GM23248 (cell line): Measurements from ENCODE around the gene LMF1. TPM values are rescaled to one million over a fixed set of nuclear protein-coding genes. Genes with fewer than 3 reads are reported as not detected.
A peak's percentile ranks its signal among the peaks of the same experiment; 100 is the strongest.

Experiments used
- DNase-seq: peaks from one replicate; pipeline ENCODE4 v3.0.0-alpha.2; 2015
- H2AFZ ChIP-seq: fragments of 200-600 bp; sonication (generic); 2 replicates; pipeline ENCODE4 v1.6.1; 2016; ENCODE audit warnings: antibody characterized with exemption
- H3F3A ChIP-seq: fragments of 200-600 bp; sonication (generic); 2 replicates; pipeline ENCODE4 v1.6.1; 2016; ENCODE audit warnings: mild to moderate bottlenecking, antibody characterized with exemption, mixed run types; ENCODE audit not compliant: insufficient read depth
- H3K27ac ChIP-seq: fragments of 200-600 bp; sonication (generic); 2 replicates; pipeline ENCODE4 v1.5.1; 2016; ENCODE audit warnings: mild to moderate bottlenecking
- H3K27me3 ChIP-seq: fragments of 200-600 bp; sonication (generic); replicated peaks from 2 replicates; pipeline ENCODE4 v1.6.1; 2016; ENCODE audit warnings: mild to moderate bottlenecking; ENCODE audit not compliant: insufficient read depth
- H3K36me3 ChIP-seq: fragments of 200-600 bp; sonication (generic); 2 replicates; pipeline ENCODE4 v1.6.1; 2016; ENCODE audit warnings: low read depth, mild to moderate bottlenecking
- H3K4me1 ChIP-seq: fragments of 200-600 bp; sonication (generic); 2 replicates; pipeline ENCODE4 v1.6.1; 2016; ENCODE audit warnings: mild to moderate bottlenecking; ENCODE audit not compliant: insufficient read depth
- H3K4me2 ChIP-seq: fragments of 200-600 bp; sonication (generic); one replicate; pipeline ENCODE4 v1.6.1; 2016; ENCODE audit warnings: mild to moderate bottlenecking; ENCODE audit not compliant: unreplicated experiment
- H3K4me3 ChIP-seq: fragments of 200-600 bp; sonication (generic); 2 replicates; pipeline ENCODE4 v1.5.1; 2016; ENCODE audit warnings: mild to moderate bottlenecking
- H3K79me2 ChIP-seq: fragments of 200-600 bp; sonication (generic); 2 replicates; pipeline ENCODE4 v1.6.1; 2016; ENCODE audit warnings: mild to moderate bottlenecking; ENCODE audit not compliant: insufficient read depth
- H3K9ac ChIP-seq: fragments of 200-600 bp; sonication (generic); 2 replicates; pipeline ENCODE4 v1.6.1; 2016; ENCODE audit warnings: mild to moderate bottlenecking
- H3K9me2 ChIP-seq: fragments of 200-600 bp; sonication (generic); 2 replicates; pipeline ENCODE4 v1.6.1; 2016; ENCODE audit warnings: mixed run types, mild to moderate bottlenecking, moderate library complexity; ENCODE audit not compliant: insufficient read depth
- H3K9me3 ChIP-seq: fragments of 200-600 bp; sonication (generic); one replicate; pipeline ENCODE4 v1.6.1; 2017; ENCODE audit warnings: low read depth
- H4K20me1 ChIP-seq: fragments of 200-600 bp; sonication (generic); 2 replicates; pipeline ENCODE4 v1.6.0; 2016; ENCODE audit not compliant: insufficient read depth
- EZH2 ChIP-seq: fragments of 200-600 bp; sonication (generic); IDR thresholded peaks from 2 replicates; pipeline ENCODE4 v1.6.1; 2018; ENCODE audit warnings: antibody characterized with exemption, mild to moderate bottlenecking; ENCODE audit not compliant: insufficient read depth, poor library complexity, severe bottlenecking
- EZH2phosphoT487 ChIP-seq: fragments of 200-600 bp; sonication (generic); IDR thresholded peaks from 2 replicates; pipeline ENCODE4 v1.6.1; 2018; ENCODE audit warnings: antibody characterized with exemption, moderate library complexity, mild to moderate bottlenecking, low read depth; ENCODE audit not compliant: insufficient read depth
- WGBS, 2 experiments: methylation state at CpG; one replicate each; pipeline ENCODE4 v1.1.6; 2015 to 2017; ENCODE audit warnings: low lambda C conversion rate in 2 of 2, low coverage in 1 of 2; ENCODE audit errors: missing lambda C conversion rate in 2 of 2; 5-methylcytosine and 5-hydroxymethylcytosine counted together
- in situ Hi-C: fragments of 300-500 bp; cut with MboI; formaldehyde crosslinking; loops from 2 replicates; pipeline ENCODE4 v1.15.0; 2020
- polyA plus RNA-seq: library from polyadenylated mRNA; unstranded; fragments of >200 nt; fragmentation: Nextera tagmentation; extraction: Ambion mirVana; gene quantifications from 2 replicates; pipeline ENCODE4 v1.2.1, GENCODE V29; 2016
- total RNA-seq: library from RNA; depleted of rRNA; stranded (reverse); fragments of >200 nt; shearing (Covaris generic); gene quantifications from 2 replicates; pipeline ENCODE4 v1.2.3, GENCODE V29; 2014

The LMF1 gene
- total and polyA plus RNA-seq, 2 experiments from 2014 or later, result 23.1 to 53.0 TPM

DNA sequence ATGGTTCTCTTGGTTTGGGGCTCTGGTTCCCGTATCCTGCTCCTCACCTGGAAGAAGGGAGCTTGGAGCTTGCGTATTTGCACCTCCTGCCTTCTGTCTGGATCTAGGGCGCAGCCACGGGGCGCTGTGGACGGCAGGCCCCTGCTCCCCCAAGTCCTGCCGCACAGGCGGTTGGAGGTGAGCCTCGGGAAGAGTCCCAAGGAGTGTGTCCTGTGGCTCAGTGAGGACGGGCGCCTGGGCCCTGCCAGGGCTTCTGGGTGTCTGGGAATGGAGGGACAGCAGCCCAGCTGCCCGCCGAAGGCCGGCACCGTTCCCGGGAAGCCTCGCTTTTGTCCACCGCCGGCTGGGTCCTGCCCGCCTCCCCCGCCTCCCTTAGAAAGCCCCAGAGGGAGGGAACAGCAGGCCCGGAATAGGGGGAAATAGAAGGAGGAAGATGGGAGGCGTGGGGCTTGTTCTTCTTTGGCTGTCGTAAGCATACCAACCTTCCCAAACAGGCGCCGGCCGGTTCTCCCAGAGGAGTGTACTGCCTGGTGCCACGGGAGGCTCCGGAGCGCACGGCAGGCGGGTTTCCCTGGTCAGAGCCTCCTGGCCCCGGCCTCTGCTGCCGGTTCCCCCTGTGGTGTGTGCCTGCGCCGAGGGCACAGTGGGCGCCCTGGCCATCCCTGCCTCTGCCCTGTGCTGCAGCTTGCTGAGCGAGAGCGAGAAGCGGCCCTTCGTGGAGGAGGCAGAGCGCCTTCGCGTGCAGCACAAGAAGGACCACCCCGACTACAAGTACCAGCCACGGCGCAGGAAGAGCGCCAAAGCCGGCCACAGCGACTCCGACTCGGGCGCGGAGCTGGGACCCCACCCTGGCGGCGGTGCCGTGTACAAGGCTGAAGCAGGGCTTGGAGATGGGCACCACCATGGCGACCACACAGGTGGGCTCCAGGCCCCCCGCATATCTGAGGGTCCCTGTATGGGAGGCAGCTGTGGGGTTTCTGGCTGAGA is 12.6 kb upstream of the LMF1 start:
- H3K9ac ChIP-seq, result no peak overlapping the region
- no peak overlapping the region for H2AFZ ChIP-seq
- H3K79me2 ChIP-seq, result no peaks in the 10 kb centered on the region
- TF ChIP-seq EZH2 (peak; percentile 46), EZH2phosphoT487 (no peak; the same call in 1 of the 2 replicates)
- H3K27me3 ChIP-seq, result peaks cover 4% of the 10 kb centered on the region; the same call in 1 of the 2 replicates
- no peaks in the 10 kb centered on the region for H3K9me3 ChIP-seq
- WGBS, 2 experiments, result 62 to 63% methylated on average over 58 to 59 of the region's 59 CpGs
- in situ Hi-C loops, result no loop called here
- H3K36me3 ChIP-seq, result no peaks in the 10 kb centered on the region
- no peak for DNase-seq
- no peak overlapping the region for H3K4me2 ChIP-seq
- H3K4me1 ChIP-seq, result no peaks in the 10 kb centered on the region
- no peak overlapping the region for H3K27ac ChIP-seq
- no peak overlapping the region for H3K4me3 ChIP-seq
- H4K20me1 ChIP-seq, result no peaks in the 10 kb centered on the region
- H3K9me2 ChIP-seq, result no peaks in the 10 kb centered on the region
- no peaks in the 10 kb centered on the region for H3F3A ChIP-seq

DNA sequence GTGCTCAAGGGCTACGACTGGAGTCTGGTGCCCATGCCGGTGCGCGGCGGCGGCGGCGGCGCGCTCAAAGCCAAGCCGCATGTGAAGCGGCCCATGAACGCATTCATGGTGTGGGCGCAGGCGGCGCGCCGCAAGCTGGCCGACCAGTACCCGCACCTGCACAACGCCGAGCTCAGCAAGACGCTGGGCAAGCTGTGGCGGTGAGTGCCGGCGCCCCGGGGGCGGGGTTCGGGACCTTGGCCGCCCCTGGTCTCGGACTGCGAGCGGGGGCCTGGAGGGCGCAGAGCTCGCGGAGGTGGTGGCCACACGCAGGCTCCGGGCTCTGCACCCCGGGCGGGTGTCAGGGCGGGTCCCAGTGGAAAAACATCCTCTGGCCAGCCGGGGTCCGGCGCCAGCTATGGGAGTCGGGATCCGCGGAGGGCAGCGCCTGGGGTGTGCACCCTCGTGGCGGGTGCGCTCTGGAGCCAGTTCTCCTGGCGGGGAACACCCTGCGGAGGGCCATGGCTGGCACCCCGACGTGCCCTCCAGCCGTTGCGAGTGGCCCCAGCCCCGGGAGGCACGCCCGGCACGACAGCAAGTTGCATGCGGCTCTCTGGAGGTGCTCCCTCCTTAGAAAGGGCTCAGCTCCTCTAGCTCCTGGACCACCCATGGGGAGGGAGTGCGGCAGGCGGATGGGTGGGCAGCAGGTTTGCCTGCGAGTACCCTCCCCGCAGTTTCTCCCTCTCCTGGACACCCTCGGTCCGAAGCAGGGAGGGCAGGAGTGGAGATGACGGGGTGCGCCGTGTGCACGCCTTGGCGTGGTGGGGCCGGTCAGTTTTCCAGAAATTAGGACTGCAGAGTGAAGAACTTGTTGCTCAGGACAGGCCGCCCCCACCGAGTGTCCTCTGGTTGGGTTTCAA is 11.6 kb upstream of the LMF1 start:
- WGBS, 2 experiments, result 13 to 19% methylated on average over 41 to 63 of the region's 76 CpGs
- Histone ChIP-seq H2AFZ (no peak overlapping the region), H4K20me1 (no peaks in the 10 kb centered on the region), H3K9me3 (no peaks in the 10 kb centered on the region), H3K4me2 (no peak overlapping the region), H3K9me2 (no peaks in the 10 kb centered on the region), H3F3A (no peaks in the 10 kb centered on the region), H3K9ac (no peak overlapping the region), H3K79me2 (no peaks in the 10 kb centered on the region), H3K27ac (no peak overlapping the region), H3K4me1 (no peaks in the 10 kb centered on the region), H3K36me3 (no peaks in the 10 kb centered on the region), H3K4me3 (no peak overlapping the region), H3K27me3 (peaks cover 4% of the 10 kb centered on the region; the same call in 1 of the 2 replicates)
- peak; percentile 71 for TF ChIP-seq EZH2
- TF ChIP-seq EZH2phosphoT487, result peak; percentile 75
- in situ Hi-C loops, result no loop called here
- DNase-seq, result no peak

GRCh38 chr16:981695-982144 is 10.9 kb upstream of the LMF1 start, which contains the start of gene SOX8:
TSS of gene SOX8 (plus strand) at chr16:981770. CDS start at chr16:981923, 153 bp downstream.
- Histone ChIP-seq H3K79me2 (no peaks in the 10 kb centered on the region), H3K9ac (no peak within 1 kb of the TSS), H2AFZ (peak within 1 kb of the TSS; percentile 72; the same call in 1 of the 2 replicates), H4K20me1 (no peaks in the 10 kb centered on the region), H3K27ac (no peak within 1 kb of the TSS), H3K27me3 (0 out of 2 replicates have a peak, but pooled peaks cover 4% of the 10 kb centered on the region), H3K36me3 (no peaks in the 10 kb centered on the region), H3K9me2 (no peaks in the 10 kb centered on the region), H3F3A (no peaks in the 10 kb centered on the region), H3K4me2 (peak within 1 kb of the TSS; percentile 61), H3K9me3 (no peaks in the 10 kb centered on the region), H3K4me1 (no peaks in the 10 kb centered on the region), H3K4me3 (peak within 1 kb of the TSS; percentile 70)
- TF ChIP-seq EZH2 (no peak), EZH2phosphoT487 (no peak)
- WGBS, 2 experiments, result 2 to 4% methylated on average over 34 to 35 of the region's 80 CpGs
- peak; percentile 45 for DNase-seq
- in situ Hi-C loops, result no loop called here

DNA sequence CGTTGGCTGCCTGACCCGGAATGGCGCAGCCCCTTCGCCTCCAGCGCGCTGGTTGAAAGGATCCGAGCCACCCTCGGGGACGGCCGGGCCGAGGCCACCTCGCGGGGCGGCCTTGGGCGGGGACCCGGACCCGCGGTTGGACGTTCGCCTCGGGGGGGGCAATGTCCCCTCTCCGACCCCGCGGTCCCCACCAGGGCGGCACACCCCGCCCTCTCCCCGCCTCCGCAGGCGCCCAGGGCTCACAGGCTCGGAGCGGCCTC is 9.7 kb upstream of the LMF1 start:
- in situ Hi-C loops, result no loop called here
- Histone ChIP-seq H3K9me2 (no peaks in the 10 kb centered on the region), H3K27ac (no peak overlapping the region), H3K4me3 (peak overlapping the region; percentile 70), H3K4me2 (peak overlapping the region; percentile 61), H3K79me2 (no peaks in the 10 kb centered on the region), H3K9me3 (no peaks in the 10 kb centered on the region), H3K27me3 (0 out of 2 replicates have a peak, but pooled peaks cover 4% of the 10 kb centered on the region), H3K4me1 (no peaks in the 10 kb centered on the region), H3K9ac (no peak overlapping the region), H2AFZ (0 out of 2 replicates have a peak overlapping the region, but pooled peaks have one; percentile 72), H3K36me3 (no peaks in the 10 kb centered on the region), H4K20me1 (no peaks in the 10 kb centered on the region), H3F3A (no peaks in the 10 kb centered on the region)
- WGBS, 2 experiments, result 5 to 20% methylated on average over 1 to 19 of the region's 31 CpGs
- no peak for DNase-seq
- no peak for TF ChIP-seq EZH2phosphoT487
